ACC112 (cell line): Measurements from ENCODE around the gene TIMM50.
"Not testable (repeated sequence)": the region's sequence is repeated elsewhere in the genome, so short reads cannot be mapped to it uniquely, and the experiment has no call there.

Source experiments
- H2AFZ ChIP-seq: fragments of 200-600 bp; sonication (generic); one replicate; pipeline ENCODE4 v1.6.0; 2017; ENCODE audit warnings: antibody characterized with exemption, low read length; ENCODE audit not compliant: unreplicated experiment
- H3K27ac ChIP-seq: fragments of 200-600 bp; sonication (generic); 2 replicates; pipeline ENCODE4 v1.5.1; 2014; ENCODE audit warnings: low read depth, mild to moderate bottlenecking, antibody characterized with exemption, low read length, moderate library complexity
- H3K27me3 ChIP-seq: fragments of 200-600 bp; sonication (generic); 2 replicates; pipeline ENCODE4 v1.6.1; 2014; ENCODE audit warnings: mild to moderate bottlenecking, antibody characterized with exemption, low read length, moderate library complexity, mixed read lengths; ENCODE audit not compliant: insufficient read depth
- H3K36me3 ChIP-seq: fragments of 200-600 bp; sonication (generic); 2 replicates; pipeline ENCODE4 v1.6.1; 2016; ENCODE audit warnings: mild to moderate bottlenecking, antibody characterized with exemption, low read length, moderate library complexity, mixed read lengths; ENCODE audit not compliant: insufficient read depth
- H3K4me1 ChIP-seq: fragments of 200-600 bp; sonication (generic); one replicate; pipeline ENCODE4 v1.6.1; 2016; ENCODE audit warnings: low read length, mixed read lengths; ENCODE audit not compliant: insufficient read depth, unreplicated experiment, control insufficient read depth
- H3K4me3 ChIP-seq: fragments of 200-600 bp; sonication (generic); 2 replicates; pipeline ENCODE4 v1.5.1; 2014; ENCODE audit warnings: mild to moderate bottlenecking, low read depth, low read length
- H3K79me2 ChIP-seq: fragments of 200-600 bp; sonication (generic); one replicate; pipeline ENCODE4 v1.6.0; 2016; ENCODE audit warnings: low read length; ENCODE audit not compliant: control insufficient read depth, unreplicated experiment, insufficient read depth

TIMM50 gene

GRCh38 chr19:39445196-39446111, 35.2 kb upstream of the TIMM50 start, which contains the start of gene SUPT5H:
Gene SUPT5H (plus strand): TSS chr19:39445582. CDS start chr19:39445891, 309 bp downstream.
- peaks cover 15% of the 10 kb centered on the region for H3K4me1 ChIP-seq
- no peaks in the 10 kb centered on the region for H3K27me3 ChIP-seq
- H3K36me3 ChIP-seq, result no peaks in the 10 kb centered on the region
- peak within 1 kb of the TSS; percentile 85 for H2AFZ ChIP-seq
- peak within 1 kb of the TSS; percentile 98 for H3K4me3 ChIP-seq
- peaks cover 58% of the 10 kb centered on the region for H3K79me2 ChIP-seq
- H3K27ac ChIP-seq, result peak within 1 kb of the TSS; percentile 89

- Histone ChIP-seq H3K27ac (peak overlapping the region; percentile 89; the same call in 1 of the 2 replicates), H3K4me3 (peak overlapping the region; percentile 98), H3K79me2 (peaks cover 68% of the 10 kb centered on the region), H3K36me3 (no peaks in the 10 kb centered on the region), H3K27me3 (no peaks in the 10 kb centered on the region), H3K4me1 (peaks cover 15% of the 10 kb centered on the region), H2AFZ (no peak overlapping the region)
Measured at GRCh38 chr19:39446365-39447084, 34.1 kb upstream of the TIMM50 start.

GRCh38 chr19:39448271-39448670, 32.4 kb upstream of the TIMM50 start:
- Histone ChIP-seq H2AFZ (no peak overlapping the region), H3K27me3 (no peaks in the 10 kb centered on the region), H3K4me3 (no peak overlapping the region), H3K4me1 (peaks cover 15% of the 10 kb centered on the region), H3K36me3 (no peaks in the 10 kb centered on the region), H3K79me2 (peaks cover 81% of the 10 kb centered on the region), H3K27ac (no peak overlapping the region)

- Histone ChIP-seq H3K4me1 (peaks cover 15% of the 10 kb centered on the region), H3K79me2 (peaks cover 81% of the 10 kb centered on the region), H2AFZ (no peak overlapping the region), H3K27me3 (no peaks in the 10 kb centered on the region), H3K36me3 (no peaks in the 10 kb centered on the region), H3K4me3 (no peak overlapping the region), H3K27ac (no peak overlapping the region)
Measured at GRCh38 chr19:39449116-39449797, 31.4 kb upstream of the TIMM50 start.

- H3K27me3 ChIP-seq, H3K4me3 ChIP-seq, H3K36me3 ChIP-seq, H3K27ac ChIP-seq, H2AFZ ChIP-seq: not testable (repeated sequence)
- peaks cover 15% of the 10 kb centered on the region for H3K4me1 ChIP-seq
- H3K79me2 ChIP-seq, result peaks cover 66% of the 10 kb centered on the region
Measured at GRCh38 chr19:39451257-39451656, 29.4 kb upstream of the TIMM50 start.

- H3K27ac ChIP-seq, result no peak overlapping the region
- no peaks in the 10 kb centered on the region for H3K4me1 ChIP-seq
- H2AFZ ChIP-seq, result no peak overlapping the region
- no peaks in the 10 kb centered on the region for H3K27me3 ChIP-seq
- H3K36me3 ChIP-seq, result no peaks in the 10 kb centered on the region
- no peaks in the 10 kb centered on the region for H3K79me2 ChIP-seq
- no peak overlapping the region for H3K4me3 ChIP-seq
Measured at GRCh38 chr19:39463403-39463802, 17.2 kb upstream of the TIMM50 start.

GRCh38 chr19:39465956-39466747, 14.5 kb upstream of the TIMM50 start:
- H3K27me3 ChIP-seq, result no peaks in the 10 kb centered on the region
- no peaks in the 10 kb centered on the region; the same call in 1 of the 2 replicates for H3K36me3 ChIP-seq
- no peak overlapping the region for H3K4me3 ChIP-seq
- H3K27ac ChIP-seq, result no peak overlapping the region
- no peak overlapping the region for H2AFZ ChIP-seq
- H3K79me2 ChIP-seq, result no peaks in the 10 kb centered on the region
- H3K4me1 ChIP-seq, result no peaks in the 10 kb centered on the region

- no peaks in the 10 kb centered on the region; the same call in 1 of the 2 replicates for H3K36me3 ChIP-seq
- H2AFZ ChIP-seq, result no peak overlapping the region
- H3K27me3 ChIP-seq, result no peaks in the 10 kb centered on the region
- H3K4me1 ChIP-seq, result no peaks in the 10 kb centered on the region
- no peak overlapping the region for H3K4me3 ChIP-seq
- no peaks in the 10 kb centered on the region for H3K79me2 ChIP-seq
- no peak overlapping the region for H3K27ac ChIP-seq
Measured at GRCh38 chr19:39467941-39468340, 12.7 kb upstream of the TIMM50 start.

GRCh38 chr19:39469036-39469435, 11.6 kb upstream of the TIMM50 start:
- Histone ChIP-seq H2AFZ (no peak overlapping the region), H3K27me3 (no peaks in the 10 kb centered on the region), H3K4me3 (no peak overlapping the region), H3K27ac (no peak overlapping the region), H3K4me1 (no peaks in the 10 kb centered on the region), H3K36me3 (no peaks in the 10 kb centered on the region; the same call in 1 of the 2 replicates), H3K79me2 (no peaks in the 10 kb centered on the region)

GRCh38 chr19:39469567-39469966, 11.1 kb upstream of the TIMM50 start:
- Histone ChIP-seq H3K4me3 (no peak overlapping the region), H3K36me3 (peaks cover 4% of the 10 kb centered on the region), H3K79me2 (no peaks in the 10 kb centered on the region), H3K27ac (no peak overlapping the region), H3K4me1 (no peaks in the 10 kb centered on the region), H2AFZ (no peak overlapping the region), H3K27me3 (no peaks in the 10 kb centered on the region)
